HepG2 (cell line): ENCODE data around the gene ATG2B. TPM values are rescaled to one million over a fixed set of nuclear protein-coding genes. Genes with fewer than 3 reads are reported as not detected.

Experiments
- ATF6 ChIP-seq: sonication (generic); formaldehyde crosslinking; conservative IDR thresholded peaks from 2 replicates; pipeline ENCODE4 v1.4.0; 2020; ENCODE audit warnings: missing genetic modification reagents
- EP300 ChIP-seq, 3 experiments: sonication (generic) in 1 of 3; formaldehyde crosslinking in 1 of 3; IDR thresholded peaks; 2 replicates each; pipeline versions ENCODE4 v1.5.1 to v1.6.1; 2011 to 2020; ENCODE audit warnings: low read depth in 2 of 3, low read length in 2 of 3, borderline replicate concordance in 1 of 3, improper control_type of control experiment in 1 of 3, mild to moderate bottlenecking in 1 of 3, missing genetic modification reagents in 1 of 3, moderate library complexity in 1 of 3
- FOSL2 ChIP-seq: sonication (generic); formaldehyde crosslinking; IDR thresholded peaks from 2 replicates; pipeline ENCODE4 v1.4.0; 2020; ENCODE audit warnings: missing genetic modification reagents
- GATA4 ChIP-seq: sonication (generic); IDR thresholded peaks from 2 replicates; pipeline ENCODE4 v1.6.1; 2016; ENCODE audit warnings: antibody characterized with exemption, low read depth, borderline replicate concordance
- MAX ChIP-seq: IDR thresholded peaks from 2 replicates; pipeline ENCODE4 v1.6.1; 2012; ENCODE audit warnings: inconsistent platforms
- NR3C1 ChIP-seq: sonication (generic); formaldehyde crosslinking; IDR thresholded peaks from 2 replicates; pipeline ENCODE4 v1.4.0; 2020; ENCODE audit warnings: missing genetic modification reagents
- PAX8 ChIP-seq: sonication (generic); formaldehyde crosslinking; IDR thresholded peaks from 2 replicates; pipeline ENCODE4 v1.8.0; 2022; ENCODE audit warnings: mild to moderate bottlenecking, missing genetic modification reagents, borderline replicate concordance
- POLR2A ChIP-seq, 2 experiments: IDR thresholded peaks; 2 replicates each; pipeline ENCODE4 v1.6.1; 2011; ENCODE audit warnings: low read depth in 2 of 2, low read length in 2 of 2, mild to moderate bottlenecking in 1 of 2, moderate library complexity in 1 of 2; ENCODE audit not compliant: insufficient read depth in 1 of 2
- RAD51 ChIP-seq: fragments of 450-650 bp; IDR thresholded peaks from 2 replicates; pipeline ENCODE4 v1.6.1; 2016; ENCODE audit warnings: borderline replicate concordance
- REPIN1 ChIP-seq: sonication (generic); formaldehyde crosslinking; IDR thresholded peaks from 2 replicates; pipeline ENCODE4 v1.8.0; 2022; ENCODE audit warnings: missing genetic modification reagents, low read depth, mild to moderate bottlenecking, borderline replicate concordance
- SP4 ChIP-seq: sonication (generic); formaldehyde crosslinking; IDR thresholded peaks from 2 replicates; pipeline ENCODE4 v1.8.1; 2023; ENCODE audit warnings: mild to moderate bottlenecking, missing genetic modification reagents
- TMF1 ChIP-seq: sonication (generic); formaldehyde crosslinking; IDR thresholded peaks from 2 replicates; pipeline ENCODE4 v1.8.1; 2022; ENCODE audit warnings: low read depth, missing genetic modification reagents
- ZBTB7B ChIP-seq: sonication (generic); formaldehyde crosslinking; IDR thresholded peaks from 2 replicates; pipeline ENCODE4 v1.4.0; 2020; ENCODE audit warnings: missing genetic modification reagents
- ZNF280D ChIP-seq: sonication (generic); formaldehyde crosslinking; IDR thresholded peaks from 2 replicates; pipeline ENCODE4 v1.5.1; 2020; ENCODE audit warnings: mild to moderate bottlenecking, missing genetic modification reagents
- ZNF512B ChIP-seq: sonication (generic); formaldehyde crosslinking; IDR thresholded peaks from 2 replicates; pipeline ENCODE4 v1.5.1; 2020; ENCODE audit warnings: missing genetic modification reagents, mild to moderate bottlenecking, borderline replicate concordance
- ZNF691 ChIP-seq: sonication (generic); formaldehyde crosslinking; IDR thresholded peaks from 2 replicates; pipeline ENCODE4 v1.4.0; 2020; ENCODE audit warnings: missing genetic modification reagents, low read depth, mild to moderate bottlenecking, borderline replicate concordance
- polyA plus RNA-seq, 8 experiments: library from polyadenylated mRNA; depleted of rRNA in 3 of 8; stranded (reverse) in 7 of 8; unstranded in 1 of 8; fragments of >200 nt; fragmentation: Illumina TruSeq in 4 of 8; extraction: Trizol in 4 of 8; gene quantifications; 2 replicates each; pipeline versions ENCODE4 v1.2.1 to v1.2.3, GENCODE V29; 2011 to 2016; ENCODE audit warnings: low read depth in 4 of 8, missing spikeins in 1 of 8, mixed read lengths in 1 of 8; ENCODE audit not compliant: insufficient read depth in 1 of 8
- total RNA-seq, 5 experiments: library from RNA; depleted of rRNA; stranded (reverse); fragments of >200 nt; fragmentation: Illumina TruSeq; extraction: Trizol; gene quantifications; 2 replicates each; pipeline ENCODE4 v1.2.3, GENCODE V29; 2016; ENCODE audit warnings: low read depth in 1 of 5

ATG2B gene
- total and polyA plus RNA-seq, 2 of the 13 experiments (the other 11 are each of a cell fraction or from before 2014, with no cell fraction given), result 7.4 to 7.5 TPM

- TF ChIP-seq RAD51 (no peak), ZNF512B (CRISPR knock-in tag) (peak; percentile 82; the same call in 1 of the 2 replicates), FOSL2 (CRISPR knock-in tag) (no peak), TMF1 (CRISPR knock-in tag) (no peak), ZNF691 (CRISPR knock-in tag) (peak; percentile 41; the same call in 1 of the 2 replicates), POLR2A (IDR thresholded peaks at IDR 0.05; ENCODE audit: insufficient read depth in 1 of 2, low read depth in 2 of 2, low read length in 2 of 2) (peak; percentile 66 to 69), REPIN1 (CRISPR knock-in tag) (peak; percentile 56; the same call in 1 of the 2 replicates), PAX8 (CRISPR knock-in tag) (no peak), MAX (peak; percentile 77), ZNF280D (peak; percentile 65; the same call in 1 of the 2 replicates), GATA4 (no peak), ATF6 (CRISPR knock-in tag) (no peak), ZBTB7B (CRISPR knock-in tag) (peak; percentile 62; the same call in 1 of the 2 replicates), SP4 (peak; percentile 73), EP300 (IDR thresholded peaks at IDR 0.05; ENCODE audit: low read depth in 2 of 2, low read length in 2 of 2) (no peak), EP300 (CRISPR knock-in tag; IDR thresholded peaks at IDR 0.05; ENCODE audit: borderline replicate concordance) (no peak), NR3C1 (CRISPR knock-in tag) (no peak)
Observed at GRCh38 chr14:96391293-96392118, 28.4 kb upstream of the ATG2B start (continued).
